ENCODE measurements around the gene DDR2. TPM values are rescaled to one million over a fixed set of nuclear protein-coding genes. Genes with fewer than 3 reads are reported as not detected.

DDR2 gene
- total RNA-seq, 2 experiments from 2014 or later, result 0.02 to 0.35 TPM

DNA sequence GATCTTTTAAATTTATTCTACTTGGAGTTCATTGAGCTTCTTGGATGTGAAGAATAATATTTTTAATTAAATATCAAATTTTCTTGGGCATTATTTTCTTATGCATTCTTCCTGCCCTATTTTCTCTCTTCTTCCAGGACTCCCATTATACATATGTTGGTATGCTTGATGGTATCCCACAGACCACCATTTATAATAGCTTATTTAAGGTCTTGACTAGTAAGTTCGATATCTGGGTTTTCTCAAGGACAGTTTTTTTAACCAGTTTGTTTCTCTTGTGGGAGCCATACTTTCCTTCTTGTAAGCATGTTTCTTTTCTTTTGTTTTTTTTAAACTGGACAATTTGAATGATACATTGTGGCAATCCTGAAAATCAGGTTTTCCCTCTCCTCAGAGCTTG lies 15.4 kb upstream of the DDR2 start:
- POLR2A ChIA-PET, result no interaction called here
- H3K4me3 Mint-ChIP-seq, result no peak overlapping the region
- H3K27ac Mint-ChIP-seq, result no peak overlapping the region
- H3K4me1 Mint-ChIP-seq, result no peaks in the 10 kb centered on the region
- H3K27me3 Mint-ChIP-seq, result no peaks in the 10 kb centered on the region
- H3K9me3 Mint-ChIP-seq, result peaks cover 9% of the 10 kb centered on the region
- H3K36me3 Mint-ChIP-seq (ENCODE audit: low read depth), result no peaks in the 10 kb centered on the region
- CTCF ChIA-PET, result interaction anchor here (0.7 to 0.9 kb wide), 2 partner anchors 9 to 184 kb away, joined by 3 read pairs; no protein-coding TSS in a partner anchor
- DNase-seq, result no peak

DNA sequence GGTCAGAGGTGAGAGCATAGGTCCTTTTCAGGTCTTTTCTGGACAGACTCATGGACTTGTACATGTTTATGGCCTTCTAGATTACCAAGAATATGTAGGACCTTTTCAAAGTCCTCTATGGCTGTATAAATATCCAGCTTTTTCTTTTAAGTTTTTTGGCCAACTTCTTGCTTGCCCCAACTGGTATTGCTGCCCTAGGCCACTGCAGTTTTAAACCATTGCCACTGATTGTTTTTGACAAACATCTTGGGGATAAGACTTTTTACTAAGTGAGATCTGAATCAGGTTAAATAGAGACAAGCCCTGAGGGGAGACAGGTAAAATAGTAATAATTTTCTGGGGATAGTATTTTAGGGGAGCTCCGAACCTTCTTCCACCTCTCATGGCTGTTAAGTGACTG lies 14.8 kb upstream of the DDR2 start:
- Mint-ChIP-seq H3K9me3 (peaks cover 9% of the 10 kb centered on the region), H3K36me3 (ENCODE audit: low read depth) (no peaks in the 10 kb centered on the region), H3K27me3 (no peaks in the 10 kb centered on the region), H3K27ac (no peak overlapping the region), H3K4me3 (no peak overlapping the region), H3K4me1 (no peaks in the 10 kb centered on the region)
- DNase-seq, result no peak
- ChIA-PET CTCF (interaction anchor here (0.6 to 0.9 kb wide), 5 partner anchors 9 to 370 kb away, joined by 3 to 5 read pairs (median 3); no protein-coding TSS in a partner anchor), POLR2A (no interaction called here)

DNA sequence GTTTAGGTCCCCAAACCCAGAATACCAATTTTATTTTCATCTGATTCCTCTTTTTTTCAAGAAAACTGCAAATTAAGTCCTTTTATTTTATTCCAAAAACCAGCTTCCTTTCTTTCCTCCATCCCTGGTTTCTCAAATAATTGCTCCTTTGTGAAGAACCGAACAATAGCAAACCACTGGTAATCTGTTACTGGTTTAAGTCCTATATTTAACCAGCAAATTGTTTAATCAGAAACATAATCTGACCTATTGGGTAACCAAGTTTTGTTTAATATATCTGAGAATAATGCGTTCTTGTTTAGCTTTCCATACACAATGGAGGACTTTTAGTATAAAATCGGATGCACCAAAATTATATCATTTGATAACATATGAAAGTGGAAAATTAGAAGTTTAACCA lies 13.2 kb upstream of the DDR2 start:
- no peak overlapping the region for H3K27ac Mint-ChIP-seq
- H3K9me3 Mint-ChIP-seq, result peaks cover 9% of the 10 kb centered on the region
- H3K36me3 Mint-ChIP-seq (ENCODE audit: low read depth), result no peaks in the 10 kb centered on the region
- DNase-seq, result no peak
- no peaks in the 10 kb centered on the region for H3K4me1 Mint-ChIP-seq
- H3K27me3 Mint-ChIP-seq, result no peaks in the 10 kb centered on the region
- H3K4me3 Mint-ChIP-seq, result no peak overlapping the region
- POLR2A ChIA-PET, result no interaction called here
- CTCF ChIA-PET, result interaction anchor here (1.0 kb wide), 1 partner anchor 40 kb away, joined by 3 read pairs; no protein-coding TSS in a partner anchor

DNA sequence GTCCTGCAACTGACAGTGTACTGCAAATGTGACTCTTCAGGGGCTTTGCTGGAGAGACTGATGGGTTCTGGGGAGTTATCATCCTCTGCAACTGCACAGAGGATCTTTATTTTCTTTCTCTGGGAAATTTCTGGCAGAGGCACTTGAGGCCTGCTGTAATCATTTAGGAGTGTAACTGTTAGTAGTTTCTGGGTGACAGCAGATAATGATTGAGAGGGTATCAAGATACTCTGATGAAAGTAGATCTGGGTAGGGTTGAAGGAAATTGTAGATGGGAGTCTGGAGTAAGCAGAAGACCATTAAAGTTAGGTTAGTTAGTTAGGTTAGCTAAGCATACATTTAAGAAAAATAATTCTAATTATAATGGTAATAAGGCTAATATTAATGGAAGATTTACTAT lies 11.0 kb upstream of the DDR2 start:
- Mint-ChIP-seq H3K27ac (no peak overlapping the region), H3K4me3 (no peak overlapping the region), H3K36me3 (ENCODE audit: low read depth) (no peaks in the 10 kb centered on the region), H3K9me3 (peaks cover 9% of the 10 kb centered on the region), H3K27me3 (no peaks in the 10 kb centered on the region), H3K4me1 (no peaks in the 10 kb centered on the region)
- DNase-seq, result no peak
- ChIA-PET POLR2A (no interaction called here), CTCF (no interaction called here)

DNA sequence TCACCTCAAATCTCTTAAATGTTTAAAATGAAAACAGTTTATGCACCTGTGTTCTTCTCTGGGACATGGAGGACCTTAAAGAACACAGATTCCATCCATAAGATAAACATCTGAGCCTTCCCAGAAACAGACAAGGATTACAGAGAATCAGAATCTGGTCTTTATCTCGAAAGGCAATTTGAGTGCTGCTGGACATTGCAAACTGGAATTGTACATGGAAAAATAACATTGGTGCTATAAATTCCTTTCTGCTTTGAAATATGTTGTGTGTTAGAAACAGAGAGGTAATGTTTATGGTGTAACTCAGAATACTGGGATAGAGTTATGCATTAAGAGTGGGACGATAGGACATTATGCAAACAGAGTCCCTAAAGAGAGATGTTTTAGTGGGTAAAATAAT lies 6.6 kb upstream of the DDR2 start:
- no peak overlapping the region for H3K4me3 Mint-ChIP-seq
- H3K27ac Mint-ChIP-seq, result no peak overlapping the region
- ChIA-PET CTCF (interaction anchor here (0.9 to 1.1 kb wide), 2 partner anchors 8 to 18 kb away, joined by 3 to 5 read pairs; no protein-coding TSS in a partner anchor), POLR2A (no interaction called here)
- no peaks in the 10 kb centered on the region for H3K9me3 Mint-ChIP-seq
- no peaks in the 10 kb centered on the region for H3K36me3 Mint-ChIP-seq (ENCODE audit: low read depth)
- no peak for DNase-seq
- H3K4me1 Mint-ChIP-seq, result peaks cover 3% of the 10 kb centered on the region
- H3K27me3 Mint-ChIP-seq, result peaks cover 2% of the 10 kb centered on the region

DNA sequence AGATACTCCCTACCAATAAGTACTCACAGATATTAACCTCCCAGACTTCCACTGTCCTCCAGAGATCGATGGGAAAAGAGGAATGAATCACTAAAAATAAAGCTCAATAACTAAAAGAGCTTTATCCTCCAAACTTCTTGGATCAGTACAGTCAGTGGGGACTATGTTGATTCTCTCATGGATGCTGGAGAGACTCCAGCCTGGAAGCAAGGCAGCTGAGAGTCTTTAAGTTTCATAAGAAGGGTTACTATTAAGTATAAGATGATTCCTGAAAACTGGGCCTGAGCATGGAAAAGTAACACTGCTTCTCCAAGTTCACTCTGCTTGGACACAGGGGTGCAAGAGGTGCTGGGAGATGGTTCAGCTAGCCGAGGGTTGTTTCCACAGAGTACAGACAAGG lies 6.2 kb upstream of the DDR2 start:
- Mint-ChIP-seq H3K27me3 (peaks cover 2% of the 10 kb centered on the region), H3K9me3 (no peaks in the 10 kb centered on the region), H3K36me3 (ENCODE audit: low read depth) (no peaks in the 10 kb centered on the region), H3K4me1 (peaks cover 3% of the 10 kb centered on the region), H3K27ac (no peak overlapping the region), H3K4me3 (no peak overlapping the region)
- POLR2A ChIA-PET, result no interaction called here
- CTCF ChIA-PET, result interaction anchor here (0.9 to 1.1 kb wide), 2 partner anchors 8 to 18 kb away, joined by 3 to 5 read pairs; no protein-coding TSS in a partner anchor
- DNase-seq, result no peak

DNA sequence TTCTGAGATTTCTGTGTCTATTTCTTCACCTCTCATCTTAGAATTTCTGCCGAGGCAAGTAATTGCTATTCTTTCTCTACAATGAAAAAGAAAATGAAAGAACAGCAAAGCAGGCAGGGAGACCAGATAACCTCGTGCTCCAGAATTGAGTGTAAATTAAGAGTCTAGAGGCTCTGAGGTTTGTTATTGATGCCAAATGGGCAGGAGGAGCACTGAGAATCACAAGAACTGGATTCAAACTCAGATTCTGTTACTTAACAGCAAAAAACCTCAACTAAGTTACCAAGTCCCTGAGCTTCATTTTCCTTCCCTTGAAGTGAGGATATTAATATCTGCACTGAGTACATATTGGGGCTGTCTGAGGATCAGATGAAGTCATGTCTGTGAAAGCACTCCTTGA lies 5.5 kb upstream of the DDR2 start:
- Mint-ChIP-seq H3K36me3 (ENCODE audit: low read depth) (no peaks in the 10 kb centered on the region), H3K27ac (no peak overlapping the region), H3K27me3 (peaks cover 2% of the 10 kb centered on the region), H3K9me3 (no peaks in the 10 kb centered on the region), H3K4me3 (no peak overlapping the region), H3K4me1 (peaks cover 3% of the 10 kb centered on the region)
- DNase-seq, result no peak
- ChIA-PET CTCF (interaction anchor here (1.1 kb wide), 1 partner anchor 9 kb away, joined by 5 read pairs; no protein-coding TSS in a partner anchor), POLR2A (no interaction called here)

DNA sequence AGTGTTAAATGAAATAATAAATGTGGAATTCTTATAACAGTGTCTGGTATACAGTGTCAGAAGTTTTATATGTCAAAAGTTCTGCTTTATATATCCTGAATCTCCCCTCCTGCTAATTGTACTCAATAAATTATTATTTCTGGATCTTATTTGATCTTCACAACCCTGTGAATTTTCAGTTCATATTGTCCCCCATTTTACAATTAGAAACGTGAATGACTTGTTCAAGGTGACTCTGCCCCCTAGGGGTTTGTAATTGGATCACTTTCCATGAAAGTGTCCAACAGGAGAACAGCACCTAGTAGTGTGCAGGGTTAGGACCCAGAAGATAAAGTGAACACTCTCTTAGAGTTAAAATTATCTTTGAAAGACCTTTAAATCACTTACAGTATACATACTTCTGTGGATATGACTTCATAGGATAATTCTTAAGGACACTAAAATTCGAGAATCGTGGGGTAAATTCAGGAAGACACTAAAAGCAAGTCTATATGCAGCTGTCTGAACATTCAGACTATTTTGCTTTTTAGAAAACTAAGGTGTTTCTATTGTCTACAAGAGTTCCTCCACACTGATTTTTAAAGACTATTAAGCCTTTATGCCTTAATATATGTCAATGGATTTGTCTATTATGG lies 4.5 kb upstream of the DDR2 start:
- H3K36me3 Mint-ChIP-seq (ENCODE audit: low read depth), result no peaks in the 10 kb centered on the region
- H3K4me1 Mint-ChIP-seq, result peaks cover 3% of the 10 kb centered on the region
- no peak overlapping the region for H3K27ac Mint-ChIP-seq
- no peaks in the 10 kb centered on the region for H3K9me3 Mint-ChIP-seq
- ChIA-PET POLR2A (no interaction called here), CTCF (no interaction called here)
- DNase-seq, result peak; percentile 24
- H3K27me3 Mint-ChIP-seq, result peaks cover 2% of the 10 kb centered on the region
- H3K4me3 Mint-ChIP-seq, result no peak overlapping the region

DNA sequence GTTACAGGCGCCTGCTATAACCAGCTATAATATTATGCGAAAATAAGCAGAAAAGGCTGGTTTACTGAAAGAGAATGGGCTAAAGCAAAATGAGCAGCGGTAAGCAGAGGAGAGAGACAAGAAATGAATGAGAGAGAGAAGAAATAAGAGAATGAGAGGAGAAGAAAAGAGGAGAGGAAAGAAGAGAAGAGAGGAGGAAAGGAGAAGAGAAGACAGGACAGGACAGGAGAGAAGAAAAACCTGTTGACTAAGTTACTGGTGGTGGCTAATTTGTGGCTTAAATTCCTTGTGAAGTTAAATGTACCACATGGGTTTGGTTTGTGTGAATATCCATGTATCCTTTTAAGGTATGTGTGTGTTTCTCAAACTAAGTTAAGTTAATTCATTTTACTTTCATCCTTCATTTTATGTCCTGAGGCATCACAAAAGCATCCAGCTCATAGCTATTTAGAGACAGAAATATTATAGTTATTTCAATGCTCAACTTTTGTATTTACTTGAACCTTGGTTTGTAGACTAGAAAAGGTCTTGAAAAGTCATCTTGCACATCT lies 3.1 kb upstream of the DDR2 start:
- H3K4me3 Mint-ChIP-seq, result no peak overlapping the region
- no peaks in the 10 kb centered on the region for H3K9me3 Mint-ChIP-seq
- H3K36me3 Mint-ChIP-seq (ENCODE audit: low read depth), result no peaks in the 10 kb centered on the region
- H3K27me3 Mint-ChIP-seq, result peaks cover 2% of the 10 kb centered on the region
- peaks cover 3% of the 10 kb centered on the region for H3K4me1 Mint-ChIP-seq
- CTCF ChIA-PET, result no interaction called here
- no peak overlapping the region for H3K27ac Mint-ChIP-seq
- POLR2A ChIA-PET, result no interaction called here
- DNase-seq, result no peak

DNA sequence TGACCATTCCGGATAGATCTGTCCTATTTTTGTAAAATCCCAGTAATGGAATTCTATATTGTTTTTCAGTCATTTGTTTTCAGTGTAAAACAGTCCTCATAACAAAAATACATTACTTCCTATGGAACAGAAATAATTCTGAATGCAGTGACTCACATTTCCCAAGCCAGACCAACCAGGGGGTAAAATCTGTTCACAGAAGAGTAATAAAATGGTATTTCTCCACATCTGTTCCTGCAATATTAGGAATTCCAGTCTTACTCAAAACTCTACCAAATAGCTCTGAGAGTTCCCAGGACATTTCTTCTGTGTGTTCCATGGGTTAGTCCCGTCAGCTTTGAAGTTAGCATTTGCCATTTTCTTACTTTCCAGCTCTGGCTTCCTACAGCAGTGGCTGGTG lies 2.6 kb upstream of the DDR2 start:
- ChIA-PET POLR2A (no interaction called here), CTCF (no interaction called here)
- no peak for DNase-seq
- Mint-ChIP-seq H3K27me3 (peaks cover 2% of the 10 kb centered on the region), H3K27ac (no peak overlapping the region), H3K4me1 (peaks cover 3% of the 10 kb centered on the region), H3K36me3 (ENCODE audit: low read depth) (no peaks in the 10 kb centered on the region), H3K9me3 (no peaks in the 10 kb centered on the region), H3K4me3 (no peak overlapping the region)

DNA sequence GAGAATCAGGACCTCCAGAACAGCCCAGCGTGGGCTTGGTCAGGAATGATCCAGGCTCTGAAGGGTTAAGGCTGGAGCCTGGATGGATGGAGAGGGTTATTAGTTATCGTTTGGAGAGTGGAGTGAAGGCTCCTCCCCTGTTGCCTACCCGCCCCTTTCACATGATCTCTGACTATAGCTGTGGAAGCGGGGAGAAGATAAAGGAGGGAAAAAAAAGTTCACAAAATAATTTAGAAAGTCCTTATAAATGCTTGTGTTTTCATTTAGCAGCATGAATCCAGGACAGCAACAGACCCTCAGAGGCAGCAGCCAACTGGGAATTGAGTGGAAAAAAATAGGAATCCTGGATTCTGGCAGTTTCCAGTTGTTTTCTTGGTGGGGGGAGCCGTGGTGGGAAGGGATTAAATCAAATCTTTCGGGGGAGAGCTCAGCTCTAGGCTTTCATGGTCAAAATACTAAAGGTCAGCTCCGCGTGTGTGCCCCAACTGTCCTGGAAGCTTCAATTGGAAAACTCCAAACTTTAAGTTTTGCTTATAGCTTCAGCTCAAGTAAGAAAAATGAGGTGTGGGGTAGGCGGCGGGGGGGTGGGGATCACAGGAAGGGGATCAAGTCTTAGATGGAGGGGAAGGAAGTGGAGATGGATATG lies 595 bp upstream of the DDR2 start:
- POLR2A ChIA-PET, result no interaction called here

DNA sequence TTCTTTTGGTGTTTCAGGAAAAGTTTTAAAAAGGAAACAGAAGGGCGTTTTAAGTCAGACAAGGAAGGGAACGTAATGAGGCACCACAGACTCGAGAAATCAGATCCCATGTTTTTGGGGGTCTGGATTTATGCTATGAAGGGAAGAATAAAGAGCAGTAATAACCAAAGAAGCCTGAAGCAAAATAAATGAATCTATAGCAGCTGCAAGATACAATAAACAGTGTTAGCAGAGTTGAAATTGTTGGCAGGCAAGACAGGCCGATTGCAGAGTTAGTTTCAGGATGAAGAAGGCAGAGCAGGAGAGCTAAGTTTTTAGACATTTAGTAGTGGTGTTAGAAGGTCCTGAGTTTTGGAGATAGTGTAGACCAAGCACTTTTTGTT lies 425 bp downstream of the DDR2 start:
- ChIA-PET POLR2A (no interaction called here), CTCF (no interaction called here)
- H3K4me1 Mint-ChIP-seq, result no peaks in the 10 kb centered on the region
- DNase-seq, result no peak
- no peaks in the 10 kb centered on the region for H3K9me3 Mint-ChIP-seq
- no peak overlapping the region for H3K4me3 Mint-ChIP-seq
- H3K36me3 Mint-ChIP-seq (ENCODE audit: low read depth), result no peaks in the 10 kb centered on the region
- no peak overlapping the region for H3K27ac Mint-ChIP-seq
- peaks cover 4% of the 10 kb centered on the region for H3K27me3 Mint-ChIP-seq

More for the DNA sequence above, 595 bp upstream of the DDR2 start:
- H3K4me3 Mint-ChIP-seq, result no peak overlapping the region
- peaks cover 3% of the 10 kb centered on the region for H3K4me1 Mint-ChIP-seq
- H3K9me3 Mint-ChIP-seq, result no peaks in the 10 kb centered on the region
- no peak overlapping the region for H3K27ac Mint-ChIP-seq
- H3K27me3 Mint-ChIP-seq, result peaks cover 4% of the 10 kb centered on the region
- CTCF ChIA-PET, result interaction anchor here (0.5 to 0.6 kb wide), 2 partner anchors 46 to 150 kb away, joined by 3 to 4 read pairs; no protein-coding TSS in a partner anchor
- DNase-seq, result no peak
- no peaks in the 10 kb centered on the region for H3K36me3 Mint-ChIP-seq (ENCODE audit: low read depth)

DNA sequence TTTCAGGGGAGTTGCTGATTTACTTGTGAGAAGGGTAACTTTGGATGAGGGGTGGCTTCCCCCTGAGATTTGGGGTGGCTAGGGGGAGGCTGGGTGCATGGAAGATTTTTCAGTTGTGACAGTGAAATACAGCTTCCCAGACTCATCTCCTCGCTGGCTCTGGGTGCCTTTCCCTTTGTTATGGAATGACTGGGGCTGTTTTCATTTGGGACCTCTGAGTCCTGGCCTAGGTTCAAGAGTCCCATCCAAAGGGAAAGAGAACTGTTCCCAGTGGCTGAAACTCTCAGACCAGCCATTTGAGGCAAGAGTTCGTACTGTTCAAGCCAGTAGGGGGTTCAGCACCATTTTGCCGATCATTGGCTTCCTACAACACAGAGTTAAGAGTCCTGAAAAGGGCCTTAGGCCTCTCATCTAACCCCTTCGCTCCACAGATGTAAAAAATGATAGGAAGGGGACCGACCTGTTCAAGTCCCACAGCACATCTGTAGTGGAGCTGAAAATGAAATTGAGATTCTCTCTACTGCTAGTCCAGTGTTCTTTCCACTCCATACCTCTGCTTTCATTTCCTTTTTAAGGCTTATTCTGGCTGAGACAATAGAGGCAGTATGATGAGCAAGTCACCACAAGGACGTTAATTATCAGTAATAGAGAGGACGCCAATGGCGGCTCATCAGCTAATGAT lies 958 bp downstream of the DDR2 start:
- Mint-ChIP-seq H3K36me3 (ENCODE audit: low read depth) (no peaks in the 10 kb centered on the region), H3K9me3 (no peaks in the 10 kb centered on the region), H3K4me1 (no peaks in the 10 kb centered on the region), H3K27me3 (peaks cover 4% of the 10 kb centered on the region), H3K4me3 (no peak overlapping the region), H3K27ac (no peak overlapping the region)
- DNase-seq, result no peak
- CTCF ChIA-PET, result interaction anchor here (0.6 kb wide), 1 partner anchor 518 kb away, joined by 3 read pairs; no protein-coding TSS in a partner anchor
- POLR2A ChIA-PET, result no interaction called here
